WTC11 (cell line): ENCODE data around the gene PYGB.

ENCODE experiments used
- CTCF ChIP-seq: fragments of 200-600 bp; IDR thresholded peaks from 2 replicates; pipeline ENCODE4 v1.8.0; 2022; ENCODE audit warnings: antibody characterized with exemption
- GABPB1 ChIP-seq: sonication (generic); formaldehyde crosslinking; IDR thresholded peaks from 2 replicates; pipeline ENCODE4 v1.8.1; 2023; ENCODE audit warnings: mild to moderate bottlenecking, missing genetic modification reagents
- IRF1 ChIP-seq: sonication (generic); formaldehyde crosslinking; IDR thresholded peaks from 2 replicates; pipeline ENCODE4 v1.8.0; 2023; ENCODE audit warnings: missing genetic modification reagents
- NR1H2 ChIP-seq: sonication (generic); formaldehyde crosslinking; IDR thresholded peaks from 2 replicates; pipeline ENCODE4 v1.9.0; 2021; ENCODE audit warnings: mild to moderate bottlenecking, moderate library complexity, missing genetic modification reagents
- NR2C2 ChIP-seq: sonication (generic); formaldehyde crosslinking; IDR thresholded peaks from 2 replicates; pipeline ENCODE4 v1.8.0; 2022; ENCODE audit warnings: mild to moderate bottlenecking, missing genetic modification reagents
- RELA ChIP-seq: sonication (generic); formaldehyde crosslinking; IDR thresholded peaks from 2 replicates; pipeline ENCODE4 v1.8.1; 2022; ENCODE audit warnings: missing genetic modification reagents, mild to moderate bottlenecking, borderline replicate concordance
- ZNF317 ChIP-seq: sonication (generic); formaldehyde crosslinking; IDR thresholded peaks from 2 replicates; pipeline ENCODE4 v1.8.1; 2023; ENCODE audit warnings: low read depth, mild to moderate bottlenecking, moderate library complexity, missing genetic modification reagents, borderline replicate concordance
- ZNF423 ChIP-seq: fragments of 250-450 bp; sonication (Bioruptor Pico); IDR thresholded peaks from 2 replicates; pipeline ENCODE4 v2.1.2; 2022; ENCODE audit warnings: mild to moderate bottlenecking, moderate library complexity
- ZNF512 ChIP-seq: sonication (generic); formaldehyde crosslinking; IDR thresholded peaks from 2 replicates; pipeline ENCODE4 v1.8.1; 2022; ENCODE audit warnings: missing genetic modification reagents, borderline replicate concordance

- no peak for TF ChIP-seq NR2C2
- no peak for TF ChIP-seq NR1H2 (CRISPR knock-in tag)
- TF ChIP-seq RELA, result no peak
- no peak for TF ChIP-seq CTCF
- TF ChIP-seq IRF1 (CRISPR knock-in tag), result no peak
- TF ChIP-seq ZNF423 (CRISPR knock-in tag), result no peak
- no peak for TF ChIP-seq GABPB1 (CRISPR knock-in tag)
- TF ChIP-seq ZNF317 (CRISPR knock-in tag), result no peak
- no peak for TF ChIP-seq ZNF512
Measured at GRCh38 chr20:25259358-25259757, 11.5 kb downstream of the PYGB start.
